Uterus (tissue), 4 donors: Measurements from ENCODE around the gene REXO1. TPM values are rescaled to one million over a fixed set of nuclear protein-coding genes. Genes with fewer than 3 reads are reported as not detected.
"Not testable (repeated sequence)": the region's sequence is repeated elsewhere in the genome, so short reads cannot be mapped to it uniquely, and the experiment has no call there.

ENCODE experiments used
- DNase-seq, 2 donors: peaks; one replicate each; pipeline ENCODE4 v3.0.0-alpha.2; 2019 to 2020
- H3K27ac ChIP-seq, 2 donors: fragments of 200-600 bp; sonication (generic); 1 replicate in 1 of 2; 2 replicates in 1 of 2; pipeline ENCODE4 v1.5.1; 2016 to 2018
- H3K27me3 ChIP-seq, 2 donors: fragments of 200-600 bp; sonication (generic); one replicate each; pipeline ENCODE4 v1.5.1; 2018 to 2019; ENCODE audit warnings: control low read depth in 1 of 2
- H3K36me3 ChIP-seq, 2 donors: fragments of 200-600 bp; sonication (generic); one replicate each; pipeline ENCODE4 v1.5.1; 2019; ENCODE audit warnings: control low read depth in 1 of 2
- H3K4me1 ChIP-seq, 2 donors: fragments of 200-600 bp; sonication (generic); one replicate each; pipeline ENCODE4 v1.5.1; 2018 to 2019; ENCODE audit warnings: control low read depth in 1 of 2
- H3K4me3 ChIP-seq, 2 donors: fragments of 200-600 bp; sonication (generic); 1 replicate in 1 of 2; 2 replicates in 1 of 2; pipeline ENCODE4 v1.5.1; 2018 to 2019; ENCODE audit warnings: mild to moderate bottlenecking in 1 of 2
- H3K9me3 ChIP-seq, 2 donors: fragments of 200-600 bp; sonication (generic); one replicate each; pipeline ENCODE4 v1.5.1; 2019; ENCODE audit warnings: control low read depth in 1 of 2
- CTCF ChIP-seq, 4 experiments: fragments of 200-600 bp in 2 of 4; fragments of 450-650 bp in 2 of 4; sonication (generic) in 2 of 4; IDR thresholded peaks; one replicate each; pipeline ENCODE4 v1.5.1; 2016 to 2019; ENCODE audit warnings: antibody characterized with exemption in 4 of 4, mild to moderate bottlenecking in 2 of 4, moderate library complexity in 1 of 4
- POLR2A ChIP-seq, 2 donors: fragments of 450-650 bp; IDR thresholded peaks; one replicate each; pipeline ENCODE4 v1.6.1; 2016; ENCODE audit warnings: antibody characterized with exemption in 2 of 2, mild to moderate bottlenecking in 1 of 2, moderate library complexity in 1 of 2
- intact Hi-C: fragments of 100-400 bp; cut with DNase I; formaldehyde crosslinking; loops from one replicate; pipeline ENCODE4 v1.15.1; 2023; ENCODE audit warnings: low total_unique reads
- total RNA-seq, 4 donors: library from RNA; depleted of rRNA in 3 of 4; stranded (reverse); fragments of >200 nt in 3 of 4; gene quantifications; one replicate each; pipeline versions ENCODE4 v1.1.0 to v1.2.4, GENCODE V29; 2014 to 2023
- donor health status: DM: yes; HTN: yes; CAD: no.

The REXO1 gene
- total RNA-seq, 4 donors from 2014 or later: 1.5 to 67.4 (median 25.1) TPM

- H3K36me3 ChIP-seq, H3K9me3 ChIP-seq, H3K27me3 ChIP-seq, intact Hi-C loops: not testable (repeated sequence)
- Histone ChIP-seq H3K27ac (peak within 1 kb of the TSS; percentile 73 to 87), H3K4me1 (peaks cover 0 to 27% of the 10 kb centered on the region in 2 donors), H3K4me3 (peak within 1 kb of the TSS; percentile 69 to 95)
- peak; percentile 70 to 85 for TF ChIP-seq POLR2A (IDR thresholded peaks at IDR 0.05)
- peak; percentile 93 to 96 for DNase-seq
These were observed 37.3 kb upstream of the REXO1 start, which contains the start of gene ABHD17A for GRCh38 chr19:1885398-1886119. ABHD17A (minus strand) TSS chr19:1885496; CDS start chr19:1881566, 3,930 bp downstream.

GRCh38 chr19:1884719-1885334 lies 36.5 kb upstream of the REXO1 start:
- no peaks in the 10 kb centered on the region for H3K36me3 ChIP-seq
- H3K27me3 ChIP-seq: no peaks in the 10 kb centered on the region
- no peaks in the 10 kb centered on the region for H3K9me3 ChIP-seq
- H3K4me3 ChIP-seq: peak overlapping the region; percentile 69 to 95
- DNase-seq: no peak
- no peak for TF ChIP-seq POLR2A (IDR thresholded peaks at IDR 0.05)
- TF ChIP-seq CTCF (IDR thresholded peaks at IDR 0.05): no peak
- peaks cover 0 to 30% of the 10 kb centered on the region in 2 donors for H3K4me1 ChIP-seq
- intact Hi-C loops: no loop called here
- H3K27ac ChIP-seq: peak overlapping the region; percentile 73 to 87

- Histone ChIP-seq H3K27ac (peak overlapping the region; percentile 73 to 87), H3K9me3 (no peaks in the 10 kb centered on the region), H3K27me3 (no peaks in the 10 kb centered on the region), H3K36me3 (no peaks in the 10 kb centered on the region), H3K4me1 (peaks cover 0 to 30% of the 10 kb centered on the region in 2 donors), H3K4me3 (peak overlapping the region; percentile 69 to 95)
- intact Hi-C loops: no loop called here
- TF ChIP-seq CTCF (IDR thresholded peaks at IDR 0.05) (no peak), POLR2A (IDR thresholded peaks at IDR 0.05) (no peak)
- no peak for DNase-seq
These were observed 36.0 kb upstream of the REXO1 start for GRCh38 chr19:1884291-1884718.

GRCh38 chr19:1883784-1884183 lies 35.5 kb upstream of the REXO1 start:
- Histone ChIP-seq H3K9me3 (no peaks in the 10 kb centered on the region), H3K36me3 (no peaks in the 10 kb centered on the region), H3K27ac (peak overlapping the region in 1 of 2 donors; percentile 87), H3K4me3 (peak overlapping the region; percentile 69 to 95), H3K27me3 (no peaks in the 10 kb centered on the region), H3K4me1 (peaks cover 0 to 30% of the 10 kb centered on the region in 2 donors)
- intact Hi-C loops: no loop called here
- TF ChIP-seq CTCF (IDR thresholded peaks at IDR 0.05): no peak
- no peak for TF ChIP-seq POLR2A (IDR thresholded peaks at IDR 0.05)
- DNase-seq: no peak

GRCh38 chr19:1882786-1883692 lies 34.8 kb upstream of the REXO1 start:
- TF ChIP-seq POLR2A (IDR thresholded peaks at IDR 0.05) (no peak), CTCF (IDR thresholded peaks at IDR 0.05) (no peak)
- no peaks in the 10 kb centered on the region for H3K9me3 ChIP-seq
- H3K4me1 ChIP-seq: peaks cover 0 to 30% of the 10 kb centered on the region in 2 donors
- H3K4me3 ChIP-seq: peak overlapping the region in 1 of 2 donors; percentile 3
- peak overlapping the region; percentile 10 to 87 for H3K27ac ChIP-seq
- no peaks in the 10 kb centered on the region for H3K36me3 ChIP-seq
- intact Hi-C loops: no loop called here
- H3K27me3 ChIP-seq: no peaks in the 10 kb centered on the region
- DNase-seq: no peak
